HepG2 (cell line): ENCODE data around the gene BPIFB6. TPM values are rescaled to one million over a fixed set of nuclear protein-coding genes. Genes with fewer than 3 reads are reported as not detected.

Source experiments
- ATAC-seq: fragments of 200-7000 bp; cut with Tn5 transposase; 3 replicates; pipeline ENCODE4 v1.9.1; 2020; ENCODE audit warnings: mild to moderate bottlenecking, moderate library complexity
- BruUV-seq: library from RNA; stranded (reverse); fragments of 400-500 nt; replicated peaks from 2 replicates; lab custom pipeline; 2021; lab: Mats Ljungman, UMichigan
- CTCF ChIA-PET: fragments of 300-600 bp; formaldehyde crosslinking; extraction: SDS; loops from one replicate; lab custom pipeline; 2021; ENCODE audit warnings: low total read pairs, inconsistent platforms, low intra/inter-chr PET ratio; lab: Yijun Ruan, JAX
- POLR2A ChIA-PET: fragments of 350-600 bp; sonication (Branson Sonifier 250); formaldehyde crosslinking; loops from one replicate; lab custom pipeline; 2020; ENCODE audit warnings: antibody characterized with exemption, inconsistent platforms; lab: Yijun Ruan, JAX
- DNase-seq: peaks from one replicate; pipeline ENCODE4 v3.0.0-alpha.2; 2015; ENCODE audit warnings: low spot score
- FAIRE-seq: peaks from 3 replicates; lab custom pipeline; 2011; peaks lifted over from hg19 to GRCh38; lab: Jason Lieb, UNC
- H2AFZ ChIP-seq: one replicate; pipeline ENCODE4 v1.6.1; 2011; ENCODE audit warnings: low read length, inconsistent platforms
- H3K27ac ChIP-seq: fragments of 300-600 bp; 3 replicates; pipeline ENCODE4 v1.8.0; 2011; ENCODE audit warnings: mixed run types, mild to moderate bottlenecking, mixed read lengths, low read length, inconsistent platforms; ENCODE audit not compliant: insufficient read depth; ENCODE audit errors: extremely low read length
- H3K27me3 ChIP-seq, 2 experiments: fragments of 200-600 bp in 1 of 2; 2 replicates in 1 of 2; 3 replicates in 1 of 2; pipeline versions ENCODE4 v1.6.0 to v1.8.0; 2011; ENCODE audit warnings: low read length in 2 of 2, mild to moderate bottlenecking in 2 of 2, moderate library complexity in 2 of 2, inconsistent platforms in 1 of 2; ENCODE audit not compliant: insufficient read depth in 2 of 2, control insufficient read depth in 1 of 2
- H3K36me3 ChIP-seq, 2 experiments: fragments of 200-600 bp in 1 of 2; replicated peaks in 1 of 2; 2 replicates in 1 of 2; 3 replicates in 1 of 2; pipeline versions ENCODE4 v1.5.1 to v1.8.0; 2011; ENCODE audit warnings: low read length in 2 of 2, inconsistent platforms in 1 of 2; ENCODE audit not compliant: insufficient read depth in 2 of 2, control insufficient read depth in 1 of 2
- H3K4me1 ChIP-seq: 2 replicates; pipeline ENCODE4 v1.5.1; 2012; ENCODE audit warnings: low read length, inconsistent platforms; ENCODE audit not compliant: insufficient read depth
- H3K4me2 ChIP-seq: 2 replicates; pipeline ENCODE4 v1.6.0; 2011; ENCODE audit warnings: low read depth, low read length, inconsistent platforms
- H3K4me3 ChIP-seq, 3 experiments: fragments of 200-600 bp in 1 of 3; sonication (generic), shearing (Covaris generic) in 1 of 3; replicated peaks in 1 of 3; 2 replicates each; pipeline ENCODE4 v1.5.1; 2011 to 2016; ENCODE audit warnings: low read length in 3 of 3, inconsistent platforms in 2 of 3, low read depth in 2 of 3, mild to moderate bottlenecking in 2 of 3, control low read depth in 1 of 3, mixed read lengths in 1 of 3; ENCODE audit not compliant: insufficient read depth in 1 of 3
- H3K79me2 ChIP-seq: one replicate; pipeline ENCODE4 v1.6.1; 2011; ENCODE audit warnings: low read length, inconsistent platforms; ENCODE audit not compliant: insufficient read depth
- H3K9ac ChIP-seq: 2 replicates; pipeline ENCODE4 v1.6.0; 2011; ENCODE audit warnings: mild to moderate bottlenecking, low read depth, low read length, inconsistent platforms; ENCODE audit not compliant: insufficient read depth
- H3K9me3 ChIP-seq: 2 replicates; pipeline ENCODE4 v1.5.1; 2012; ENCODE audit warnings: mild to moderate bottlenecking, low read length
- H4K20me1 ChIP-seq: 2 replicates; pipeline ENCODE4 v1.6.0; 2011; ENCODE audit warnings: inconsistent platforms, mild to moderate bottlenecking, low read length, moderate library complexity; ENCODE audit not compliant: insufficient read depth
- ARID3A ChIP-seq: IDR thresholded peaks from 2 replicates; pipeline ENCODE4 v1.6.1; 2012; ENCODE audit warnings: low read depth, low read length, improper control_type of control experiment
- ATM ChIP-seq: fragments of 450-650 bp; IDR thresholded peaks from 2 replicates; pipeline ENCODE4 v1.7.1; 2017; ENCODE audit warnings: mild to moderate bottlenecking, borderline replicate concordance
- DR1 ChIP-seq: sonication (generic); formaldehyde crosslinking; IDR thresholded peaks from 2 replicates; pipeline ENCODE4 v1.8.0; 2021; ENCODE audit warnings: mild to moderate bottlenecking, missing genetic modification reagents, inconsistent platforms
- EED ChIP-seq: sonication (generic); formaldehyde crosslinking; IDR thresholded peaks from 2 replicates; pipeline ENCODE4 v1.5.0; 2020; ENCODE audit warnings: mild to moderate bottlenecking, missing genetic modification reagents
- KDM5A ChIP-seq: fragments of 200-600 bp; sonication (generic); IDR thresholded peaks from 2 replicates; pipeline ENCODE4 v1.7.0; 2018; ENCODE audit warnings: antibody characterized with exemption, mild to moderate bottlenecking, low read length, borderline replicate concordance
- NR3C1 ChIP-seq: sonication (generic); formaldehyde crosslinking; IDR thresholded peaks from 2 replicates; pipeline ENCODE4 v1.4.0; 2020; ENCODE audit warnings: missing genetic modification reagents
- SMC3 ChIP-seq: IDR thresholded peaks from 2 replicates; pipeline ENCODE4 v1.6.1; 2011; ENCODE audit warnings: low read length, improper control_type of control experiment
- TRIM24 ChIP-seq: sonication (generic); formaldehyde crosslinking; IDR thresholded peaks from 2 replicates; pipeline ENCODE4 v1.8.0; 2022; ENCODE audit warnings: mild to moderate bottlenecking, missing genetic modification reagents
- ZBTB2 ChIP-seq: sonication (generic); formaldehyde crosslinking; IDR thresholded peaks from 2 replicates; pipeline ENCODE4 v1.8.0; 2022; ENCODE audit warnings: low read depth, missing genetic modification reagents
- ZNF136 ChIP-seq: sonication (generic); formaldehyde crosslinking; IDR thresholded peaks from 2 replicates; pipeline ENCODE4 v1.8.1; 2022; ENCODE audit warnings: low read depth, mild to moderate bottlenecking, moderate library complexity, missing genetic modification reagents
- ZNF317 ChIP-seq: sonication (generic); formaldehyde crosslinking; IDR thresholded peaks from 2 replicates; pipeline ENCODE4 v1.5.0; 2020; ENCODE audit warnings: mild to moderate bottlenecking, missing genetic modification reagents
- ZNF660 ChIP-seq: sonication (generic); formaldehyde crosslinking; IDR thresholded peaks from 2 replicates; pipeline ENCODE4 v1.5.1; 2020; ENCODE audit warnings: mild to moderate bottlenecking, low read depth, missing genetic modification reagents, borderline replicate concordance
- ZNF83 ChIP-seq: sonication (generic); formaldehyde crosslinking; IDR thresholded peaks from 2 replicates; pipeline ENCODE4 v1.4.0; 2020; ENCODE audit warnings: missing genetic modification reagents, mild to moderate bottlenecking, borderline replicate concordance
- WGBS: methylation state at CpG from one replicate; pipeline ENCODE4 v1.1.6; 2017; ENCODE audit warnings: low lambda C conversion rate; 5-methylcytosine and 5-hydroxymethylcytosine counted together
- in situ Hi-C: cut with HindIII; loops from 2 replicates; pipeline ENCODE4 v1.10.0; 2017; ENCODE audit warnings: low pct_unique_long_range_greater_than_20kb; ENCODE audit not compliant: extremely low pct_ligation_motif_present
- intact Hi-C: fragments of 100-400 bp; cut with micrococcal nuclease; formaldehyde crosslinking; loops from one replicate; pipeline ENCODE4 v1.10.0; 2022; ENCODE audit not compliant: unreplicated experiment
- polyA plus RNA-seq, 8 experiments: library from polyadenylated mRNA; depleted of rRNA in 3 of 8; stranded (reverse) in 7 of 8; unstranded in 1 of 8; fragments of >200 nt; fragmentation: Illumina TruSeq in 4 of 8; extraction: Trizol in 4 of 8; gene quantifications; 2 replicates each; pipeline versions ENCODE4 v1.2.1 to v1.2.3, GENCODE V29; 2011 to 2016; ENCODE audit warnings: low read depth in 4 of 8, missing spikeins in 1 of 8, mixed read lengths in 1 of 8; ENCODE audit not compliant: insufficient read depth in 1 of 8
- total RNA-seq, 5 experiments: library from RNA; depleted of rRNA; stranded (reverse); fragments of >200 nt; fragmentation: Illumina TruSeq; extraction: Trizol; gene quantifications; 2 replicates each; pipeline ENCODE4 v1.2.3, GENCODE V29; 2016; ENCODE audit warnings: low read depth in 1 of 5

Gene BPIFB6
- total and polyA plus RNA-seq, 2 of the 13 experiments (the other 11 are each of a cell fraction or from before 2014, with no cell fraction given), result 0.13 to 1.7 TPM

- in situ Hi-C loops, result no loop called here
- Histone ChIP-seq H3K79me2 (no peaks in the 10 kb centered on the region), H3K36me3 (no peaks in the 10 kb centered on the region), H3K27me3 (peaks cover 0 to 44% of the 10 kb centered on the region in 2 experiments; a peak in 4 of 5 replicates), H4K20me1 (no peaks in the 10 kb centered on the region), H3K4me3 (no peak overlapping the region), H3K9ac (no peak overlapping the region), H3K9me3 (peaks cover 13% of the 10 kb centered on the region), H3K4me2 (no peak overlapping the region), H3K4me1 (no peaks in the 10 kb centered on the region), H2AFZ (no peak overlapping the region), H3K27ac (no peak overlapping the region)
- CTCF ChIA-PET, result no interaction called here
- BruUV-seq, result no TSS peak
- intact Hi-C loops, result no loop called here
- TF ChIP-seq ZNF83, result no peak
- no peak for TF ChIP-seq DR1 (CRISPR knock-in tag)
- no peak for TF ChIP-seq SMC3
- no peak for TF ChIP-seq TRIM24
- no peak for TF ChIP-seq ZBTB2
- no peak for TF ChIP-seq NR3C1
- POLR2A ChIA-PET, result no interaction called here
- WGBS, result 19% methylated on average over 8 of the region's 8 CpGs
- ATAC-seq, result no peak
- DNase-seq, result no peak
- FAIRE-seq, result no peak
Measured at GRCh38 chr20:32993496-32994050, 37.9 kb upstream of the BPIFB6 start.

GRCh38 chr20:32995802-32996201, 35.6 kb upstream of the BPIFB6 start:
- FAIRE-seq (no peak), ATAC-seq (no peak), DNase-seq (no peak)
- ChIA-PET CTCF (interaction anchor here (1.2 to 3.4 kb wide), 2 partner anchors 9 to 100 kb away, joined by 6 to 25 read pairs; partner anchors contain the start of gene SUN5), POLR2A (no interaction called here)
- no peaks in the 10 kb centered on the region for H3K79me2 ChIP-seq
- H3K4me2 ChIP-seq, result no peak overlapping the region
- H3K4me3 ChIP-seq, result no peak overlapping the region
- H3K9me3 ChIP-seq, result peaks cover 13% of the 10 kb centered on the region
- intact Hi-C loops, result loop anchor here (1.0 kb wide), 1 partner anchor 100 kb away; no protein-coding TSS in a partner anchor
- peaks cover 21% of the 10 kb centered on the region for H3K4me1 ChIP-seq
- H3K27ac ChIP-seq, result no peak overlapping the region
- H3K9ac ChIP-seq, result no peak overlapping the region
- peaks cover 0 to 39% of the 10 kb centered on the region in 2 experiments; a peak in 4 of 5 replicates for H3K27me3 ChIP-seq
- H3K36me3 ChIP-seq, result no peaks in the 10 kb centered on the region
- no TSS peak for BruUV-seq
- no peaks in the 10 kb centered on the region for H4K20me1 ChIP-seq
- H2AFZ ChIP-seq, result no peak overlapping the region
- in situ Hi-C loops, result no loop called here
- no peak for TF ChIP-seq EED (CRISPR knock-in tag)
- no peak for TF ChIP-seq ARID3A
- no peak for TF ChIP-seq ZNF136
- no peak for TF ChIP-seq ATM
- no peak for TF ChIP-seq ZNF660 (CRISPR knock-in tag)
- no peak for TF ChIP-seq ZNF317 (CRISPR knock-in tag)
- TF ChIP-seq SMC3, result peak; percentile 48; the same call in 1 of the 2 replicates
- TF ChIP-seq KDM5A, result no peak
